Choroid plexus epithelial cell (primary cell): ENCODE data around the gene CYB5R2.

Experiments used
- DNase-seq: peaks from one replicate; pipeline ENCODE4 v3.0.0-alpha.2; 2010; ENCODE audit warnings: low read depth
- H3K4me3 ChIP-seq: 2 replicates; pipeline ENCODE4 v1.5.1; 2011; ENCODE audit warnings: low read depth, mild to moderate bottlenecking, control low read depth, low read length, moderate library complexity
- CTCF ChIP-seq: conservative IDR thresholded peaks from 2 replicates; pipeline ENCODE4 v1.5.1; 2011; ENCODE audit warnings: low read depth, mild to moderate bottlenecking, control low read depth, inconsistent platforms, low read length, moderate library complexity

CYB5R2 gene

DNA sequence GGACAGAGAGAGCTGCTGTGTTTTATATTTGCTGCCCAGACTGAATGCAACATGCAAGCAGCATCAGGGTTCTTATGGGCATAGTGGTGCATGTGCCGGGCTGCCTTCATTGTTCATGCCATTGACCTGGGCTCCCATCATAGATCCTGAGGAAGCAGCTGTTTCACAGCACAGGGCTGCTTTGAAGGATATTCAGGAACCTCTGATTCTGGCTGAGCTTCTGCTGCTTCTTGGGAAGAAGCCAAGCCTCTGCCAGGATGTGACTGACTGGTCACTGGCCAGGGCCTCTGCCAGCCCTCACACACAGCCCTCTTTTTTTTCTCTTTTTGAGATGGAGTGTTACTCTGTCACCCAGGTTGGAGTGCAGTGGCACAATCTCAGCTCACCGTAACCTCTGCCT is 43.3 kb downstream of the CYB5R2 start:
- no peak overlapping the region for H3K4me3 ChIP-seq

DNA sequence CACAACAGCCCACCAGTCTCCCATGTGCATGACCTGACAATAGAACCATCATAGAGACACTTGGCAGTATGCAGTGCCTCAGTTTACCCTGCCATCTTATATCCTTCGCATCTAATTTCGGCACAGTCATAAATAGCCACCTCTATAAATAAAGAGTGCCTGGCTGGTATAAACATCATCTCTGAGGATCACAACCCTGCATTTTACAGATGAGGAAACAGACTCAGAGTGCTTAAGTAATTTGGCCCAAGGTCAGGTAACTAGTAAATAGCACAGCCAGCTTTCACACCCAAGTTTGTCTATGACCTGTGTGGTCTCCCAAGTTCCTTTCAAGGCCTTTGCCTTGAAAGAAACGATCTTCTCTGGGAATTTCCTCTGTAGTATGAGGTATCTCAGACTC is 44.6 kb downstream of the CYB5R2 start:
- H3K4me3 ChIP-seq = no peak overlapping the region
- TF ChIP-seq CTCF = no peak
- DNase-seq = no peak

More for the DNA sequence above, 43.3 kb downstream of the CYB5R2 start:
- DNase-seq = no peak
- TF ChIP-seq CTCF = no peak

- TF ChIP-seq CTCF = no peak
- no peak overlapping the region for H3K4me3 ChIP-seq
- no peak for DNase-seq
Observed at GRCh38 chr11:7622721-7623120, 50.6 kb downstream of the CYB5R2 start.

- TF ChIP-seq CTCF = no peak
- no peak for DNase-seq
- no peak overlapping the region for H3K4me3 ChIP-seq
Observed at GRCh38 chr11:7621554-7621953, 51.7 kb downstream of the CYB5R2 start.

DNA sequence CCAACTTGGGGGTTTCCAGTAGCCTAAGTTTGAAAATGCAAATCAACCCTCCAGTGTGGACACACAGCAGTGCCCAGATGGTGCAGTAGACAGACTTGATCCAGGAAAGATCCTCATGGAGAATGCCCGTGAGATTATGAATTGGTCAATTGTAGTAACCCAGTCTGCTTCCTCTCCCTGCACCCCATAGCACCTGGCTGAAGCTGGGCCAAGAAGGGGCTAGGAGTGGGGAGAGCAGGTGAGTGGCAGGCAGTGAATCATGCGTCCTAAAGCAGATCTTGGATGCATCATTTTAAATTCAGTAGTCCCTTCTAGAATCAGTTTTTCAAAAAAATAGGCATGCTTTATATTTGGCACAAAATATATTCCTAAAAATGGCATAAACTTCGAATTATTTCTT is 52.2 kb downstream of the CYB5R2 start:
- TF ChIP-seq CTCF = no peak
- no peak for DNase-seq
- no peak overlapping the region for H3K4me3 ChIP-seq

GRCh38 chr11:7619322-7619721 is 54.0 kb downstream of the CYB5R2 start:
- H3K4me3 ChIP-seq = no peak overlapping the region
- no peak for TF ChIP-seq CTCF
- DNase-seq = no peak

GRCh38 chr11:7617032-7617431 is 56.3 kb downstream of the CYB5R2 start:
- no peak for TF ChIP-seq CTCF
- DNase-seq = no peak
- no peak overlapping the region for H3K4me3 ChIP-seq
